ENCODE data around the gene DNER. TPM values are rescaled to one million over a fixed set of nuclear protein-coding genes. Genes with fewer than 3 reads are reported as not detected.

Gene DNER
- polyA plus RNA-seq, 3 donors, result 0.12 to 0.20 (median 0.16) TPM

DNA sequence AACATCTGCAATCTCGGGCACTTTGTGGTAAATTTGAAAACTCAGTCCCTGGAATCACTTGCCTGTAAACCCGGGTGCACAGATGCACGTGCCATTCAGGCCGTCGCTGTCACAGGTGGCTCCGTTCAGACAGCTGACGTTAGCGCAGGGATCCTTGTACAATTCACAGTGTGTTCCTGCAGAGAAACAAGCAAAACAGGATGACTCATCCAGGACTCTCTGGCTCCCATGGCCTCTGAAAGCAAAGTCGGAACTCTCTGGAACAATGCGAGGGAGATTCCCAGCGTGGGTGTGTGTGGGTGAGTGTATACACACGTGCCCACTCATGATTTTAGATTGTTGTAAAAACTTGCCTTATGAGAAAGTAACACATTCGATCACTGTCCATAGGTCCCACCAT lies 307.2 kb downstream of the DNER start:
- Histone ChIP-seq H3K4me2 (replicated peaks; ENCODE audit: extremely low read depth, low read length, poor library complexity, severe bottlenecking) (no peak overlapping the region), H2AFZ (ENCODE audit: insufficient read depth, low read depth, low read length, poor library complexity, severe bottlenecking) (no peak overlapping the region), H3K4me3 (replicated peaks in 1 of 3; ENCODE audit: low read depth in 2 of 3, low read length in 3 of 3) (no peak overlapping the region), H4K20me1 (ENCODE audit: insufficient read depth, low read length) (no peaks in the 10 kb centered on the region), H3K79me2 (ENCODE audit: insufficient read depth, low read length) (no peaks in the 10 kb centered on the region), H3K36me3 (replicated peaks in 1 of 2; ENCODE audit: control insufficient read depth in 1 of 2, insufficient read depth in 2 of 2, low read length in 2 of 2) (no peaks in the 10 kb centered on the region), H3K4me1 (ENCODE audit: control insufficient read depth in 1 of 2, insufficient read depth in 2 of 2, low read length in 2 of 2) (peaks cover 39 to 49% of the 10 kb centered on the region in 2 donors), H3K9me3 (replicated peaks in 1 of 2; ENCODE audit: control insufficient read depth in 1 of 2, insufficient read depth in 1 of 2, low read length in 2 of 2) (no peaks in the 10 kb centered on the region), H3K27ac (ENCODE audit: low read depth in 1 of 2, low read length in 2 of 2) (peak overlapping the region in 1 of 2 donors; percentile 99), H3K9ac (ENCODE audit: insufficient read depth, low read length, poor library complexity, severe bottlenecking) (peak overlapping the region; percentile 78), H3K27me3 (ENCODE audit: control insufficient read depth in 2 of 2, insufficient read depth in 2 of 2, low read length in 2 of 2) (no peaks in the 10 kb centered on the region)
- 92% methylated on average over 10 of the region's 13 CpGs for WGBS (ENCODE audit: insufficient coverage)
- Mint-ChIP-seq H3K27ac (peak overlapping the region; percentile 91 to 100 (median 100)), H3K4me1 (peaks cover 51% of the 10 kb centered on the region), H3K9me3 (peaks cover 2 to 7% (median 5%) of the 10 kb centered on the region in 7 donors), H3K4me3 (no peak overlapping the region), H3K27me3 (ENCODE audit: low read depth in 3 of 3) (peaks cover 0 to 4% (median 3%) of the 10 kb centered on the region in 3 donors), H3K36me3 (peaks cover 11 to 16% of the 10 kb centered on the region in 2 donors)
- TF ChIP-seq CTCF (IDR thresholded peaks at IDR 0.05), result no peak
- intact Hi-C loops (cut with micrococcal nuclease), result no loop called here
- peak; percentile 33 to 78 (median 35) for DNase-seq

DNA sequence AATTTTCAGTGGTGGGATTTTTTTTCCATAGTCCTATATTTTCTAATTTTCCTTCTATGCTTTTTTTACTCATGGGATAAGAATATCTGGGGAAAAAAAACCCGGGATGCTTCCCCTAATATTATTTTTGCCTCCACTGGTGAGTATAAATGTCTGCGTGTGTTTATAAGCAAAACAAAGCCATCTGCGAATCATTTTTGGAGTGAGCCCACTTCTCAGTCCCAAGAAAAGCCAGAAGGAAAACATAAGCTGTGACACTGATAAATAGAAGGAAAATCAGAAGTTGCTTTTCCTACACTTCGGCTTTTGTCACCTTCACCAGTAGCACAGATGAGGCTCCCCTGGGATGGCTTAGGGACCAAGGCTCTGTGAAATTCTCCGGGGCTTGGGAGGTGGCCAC lies 308.6 kb downstream of the DNER start:
- DNase-seq, result no peak
- intact Hi-C loops (cut with micrococcal nuclease), result no loop called here
- H3K79me2 ChIP-seq (ENCODE audit: insufficient read depth, low read length), result no peaks in the 10 kb centered on the region
- Mint-ChIP-seq H3K27ac (peak overlapping the region in 2 of 7 donors; percentile 14 to 38), H3K4me1 (peaks cover 62% of the 10 kb centered on the region), H3K4me3 (no peak overlapping the region), H3K27me3 (ENCODE audit: low read depth in 3 of 3) (peaks cover 0 to 4% (median 3%) of the 10 kb centered on the region in 3 donors), H3K9me3 (peaks cover 2 to 7% (median 5%) of the 10 kb centered on the region in 7 donors), H3K36me3 (peaks cover 11 to 16% of the 10 kb centered on the region in 2 donors)
- no peaks in the 10 kb centered on the region for H3K36me3 ChIP-seq (replicated peaks in 1 of 2; ENCODE audit: control insufficient read depth in 1 of 2, insufficient read depth in 2 of 2, low read length in 2 of 2)
- peaks cover 47 to 57% of the 10 kb centered on the region in 2 donors for H3K4me1 ChIP-seq (ENCODE audit: control insufficient read depth in 1 of 2, insufficient read depth in 2 of 2, low read length in 2 of 2)
- no peak for TF ChIP-seq CTCF (IDR thresholded peaks at IDR 0.05)
- peak overlapping the region in 1 of 2 donors; percentile 99 for H3K27ac ChIP-seq (ENCODE audit: low read depth in 1 of 2, low read length in 2 of 2)
- WGBS (ENCODE audit: insufficient coverage), result 100% methylated on average over 1 of the region's 5 CpGs
- no peak overlapping the region for H2AFZ ChIP-seq (ENCODE audit: insufficient read depth, low read depth, low read length, poor library complexity, severe bottlenecking)
- no peak overlapping the region for H3K4me2 ChIP-seq (replicated peaks; ENCODE audit: extremely low read depth, low read length, poor library complexity, severe bottlenecking)
- H3K4me3 ChIP-seq (replicated peaks in 1 of 3; ENCODE audit: low read depth in 2 of 3, low read length in 3 of 3), result no peak overlapping the region
- H4K20me1 ChIP-seq (ENCODE audit: insufficient read depth, low read length), result no peaks in the 10 kb centered on the region
- no peaks in the 10 kb centered on the region for H3K9me3 ChIP-seq (replicated peaks in 1 of 2; ENCODE audit: control insufficient read depth in 1 of 2, insufficient read depth in 1 of 2, low read length in 2 of 2)
- no peaks in the 10 kb centered on the region for H3K27me3 ChIP-seq (ENCODE audit: control insufficient read depth in 2 of 2, insufficient read depth in 2 of 2, low read length in 2 of 2)
- no peak overlapping the region for H3K9ac ChIP-seq (ENCODE audit: insufficient read depth, low read length, poor library complexity, severe bottlenecking)
